Psoas muscle (tissue), 8 donors: ENCODE data around the gene COL5A1. TPM values are rescaled to one million over a fixed set of nuclear protein-coding genes. Genes with fewer than 3 reads are reported as not detected.

Source experiments
- ATAC-seq, 4 donors: fragments of 200-7000 bp; cut with Tn5 transposase; one replicate each; pipeline ENCODE4 v1.9.1; 2020; ENCODE audit warnings: moderate library complexity in 3 of 4, mild to moderate bottlenecking in 2 of 4
- DNase-seq, 2 donors: peaks; one replicate each; pipeline ENCODE4 v3.0.0-alpha.2; 2020
- H3K27ac ChIP-seq: fragments of 200-600 bp; one replicate; pipeline ENCODE4 v1.8.0; 2022
- H3K27me3 ChIP-seq, 3 donors: fragments of 200-600 bp in 1 of 3; one replicate each; pipeline versions ENCODE4 v1.6.1 to v1.8.0; 2013 to 2022; ENCODE audit warnings: low read length in 2 of 3, mild to moderate bottlenecking in 2 of 3, moderate library complexity in 1 of 3; ENCODE audit not compliant: insufficient read depth in 3 of 3
- H3K36me3 ChIP-seq, 2 donors: fragments of 200-600 bp in 1 of 2; one replicate each; pipeline versions ENCODE4 v1.6.1 to v1.8.0; 2013 to 2022; ENCODE audit warnings: low read depth in 1 of 2, mild to moderate bottlenecking in 1 of 2, moderate library complexity in 1 of 2; ENCODE audit not compliant: insufficient read depth in 1 of 2
- H3K4me1 ChIP-seq: fragments of 200-600 bp; one replicate; pipeline ENCODE4 v1.8.0; 2022
- H3K4me3 ChIP-seq: fragments of 200-600 bp; one replicate; pipeline ENCODE4 v1.8.0; 2022; ENCODE audit warnings: mild to moderate bottlenecking
- H3K9me3 ChIP-seq: fragments of 200-600 bp; one replicate; pipeline ENCODE4 v1.8.0; 2022
- CTCF ChIP-seq: fragments of 200-600 bp; IDR thresholded peaks from one replicate; pipeline ENCODE4 v1.8.0; 2022; ENCODE audit warnings: antibody characterized with exemption
- WGBS, 3 donors: extraction: QIAGEN DNeasy Blood & Tissue Kit; methylation state at CpG; one replicate each; pipeline versions ENCODE4 v1.1.6 to v1.1.7; 2013; 5-methylcytosine and 5-hydroxymethylcytosine counted together
- intact Hi-C, 2 donors: fragments of 100-400 bp; cut with DNase I; formaldehyde crosslinking; loops; one replicate each; pipeline versions ENCODE4 v1.11.0 to v1.14.2; 2022
- polyA plus RNA-seq, 3 donors: library from polyadenylated mRNA; stranded (reverse); fragments of 200-250 nt; gene quantifications; one replicate each; pipeline ENCODE4 v1.2.3, GENCODE V29; 2013
- total RNA-seq, 4 donors: library from RNA; stranded (reverse); fragmentation: NEBNext Ultra II Directional in 2 of 4; extraction: Animal tissue kit (Norgen Biotek cat#: 25700) in 2 of 4; gene quantifications; one replicate each; pipeline versions ENCODE4 v1.2.1 to v1.2.4, GENCODE V29; 2021 to 2023
- donor health status: healthy with polysubstance abuse.
- donor health status: DM: no; HTN: no; CAD: no; lungs with moderate emphysema.
- donor health status: Bipolar disorder and iron deficiency.
- donor health status: healthy.
- donor health status: DM: yes; HTN: yes; CAD: no.
- donor health status: DM: no; HTN: no; CAD: no.
- donor health status: DM: no; HTN: no; CAD: no.
- donor health status: DM: yes; HTN: yes; CAD: no.

Gene COL5A1
- total and polyA plus RNA-seq, 7 donors, result 1.7 to 11.3 (median 3.4) TPM

- ATAC-seq, result no peak
- Histone ChIP-seq H3K4me3 (no peak overlapping the region), H3K27me3 (peaks cover 0 to 82% (median 5%) of the 10 kb centered on the region in 3 donors), H3K4me1 (no peaks in the 10 kb centered on the region), H3K9me3 (no peaks in the 10 kb centered on the region), H3K27ac (no peak overlapping the region), H3K36me3 (no peaks in the 10 kb centered on the region)
- intact Hi-C loops, result loop anchor here (5.0 to 10.0 kb wide), 3 partner anchors 40 to 562 kb away; no protein-coding TSS in a partner anchor
- no peak for TF ChIP-seq CTCF
- DNase-seq, result no peak
- 56 to 72% (median 56%) methylated on average over 18 of the region's 18 CpGs for WGBS, 3 donors
Observed at GRCh38 chr9:134736791-134737497, 95.3 kb downstream of the COL5A1 start.

- H3K4me3 ChIP-seq, result no peak overlapping the region
- no peak for TF ChIP-seq CTCF
- H3K27me3 ChIP-seq, result peaks cover 0 to 71% (median 5%) of the 10 kb centered on the region in 3 donors
- ATAC-seq (no peak), DNase-seq (no peak)
- no peaks in the 10 kb centered on the region for H3K36me3 ChIP-seq
- H3K4me1 ChIP-seq, result no peaks in the 10 kb centered on the region
- intact Hi-C loops, result loop anchor here (2.0 to 10.0 kb wide), 4 partner anchors 39 to 563 kb away; no protein-coding TSS in a partner anchor
- 70 to 80% (median 71%) methylated on average over 26 of the region's 26 CpGs for WGBS, 3 donors
- H3K27ac ChIP-seq, result no peak overlapping the region
- H3K9me3 ChIP-seq, result no peaks in the 10 kb centered on the region
Observed at GRCh38 chr9:134737842-134738580, 96.4 kb downstream of the COL5A1 start.

- Histone ChIP-seq H3K27me3 (peaks cover 0 to 61% (median 2%) of the 10 kb centered on the region in 3 donors), H3K36me3 (no peaks in the 10 kb centered on the region), H3K4me3 (no peak overlapping the region), H3K4me1 (no peaks in the 10 kb centered on the region), H3K9me3 (no peaks in the 10 kb centered on the region), H3K27ac (no peak overlapping the region)
- DNase-seq, result peak; percentile 73 to 87
- ATAC-seq, result peak; percentile 61 to 69 (median 64)
- WGBS, 3 donors, result 19 to 26% (median 20%) methylated on average over 30 to 31 of the region's 31 CpGs
- intact Hi-C loops, result loop anchor here (1.0 to 10.0 kb wide), 5 partner anchors 40 to 564 kb away; no protein-coding TSS in a partner anchor
- peak; percentile 80 for TF ChIP-seq CTCF
Observed at GRCh38 chr9:134738869-134739659, 97.5 kb downstream of the COL5A1 start.

GRCh38 chr9:134739660-134739968 lies 98.0 kb downstream of the COL5A1 start:
- H3K36me3 ChIP-seq, result no peaks in the 10 kb centered on the region
- intact Hi-C loops, result loop anchor here (1.0 to 10.0 kb wide), 5 partner anchors 41 to 565 kb away; no protein-coding TSS in a partner anchor

More at GRCh38 chr9:134739660-134739968, 98.0 kb downstream of the COL5A1 start:
- WGBS, 3 donors, result 77 to 81% (median 79%) methylated on average over 8 of the region's 8 CpGs
- Histone ChIP-seq H3K27ac (no peak overlapping the region), H3K4me1 (no peaks in the 10 kb centered on the region), H3K9me3 (no peaks in the 10 kb centered on the region), H3K27me3 (peaks cover 0 to 55% (median 2%) of the 10 kb centered on the region in 3 donors), H3K4me3 (no peak overlapping the region)
- no peak for TF ChIP-seq CTCF
- no peak for DNase-seq
- no peak for ATAC-seq
